Inflammatory macrophage (primary cell): ENCODE results near the gene GATAD2B.
"Not testable (repeated sequence)": the region's sequence is repeated elsewhere in the genome, so short reads cannot be mapped to it uniquely, and the experiment has no call there.

ENCODE experiments used
- DNase-seq, 2 donors: peaks; one replicate each; pipeline ENCODE4 v3.0.0-alpha.2; 2020 to 2022

Gene GATAD2B

DNA sequence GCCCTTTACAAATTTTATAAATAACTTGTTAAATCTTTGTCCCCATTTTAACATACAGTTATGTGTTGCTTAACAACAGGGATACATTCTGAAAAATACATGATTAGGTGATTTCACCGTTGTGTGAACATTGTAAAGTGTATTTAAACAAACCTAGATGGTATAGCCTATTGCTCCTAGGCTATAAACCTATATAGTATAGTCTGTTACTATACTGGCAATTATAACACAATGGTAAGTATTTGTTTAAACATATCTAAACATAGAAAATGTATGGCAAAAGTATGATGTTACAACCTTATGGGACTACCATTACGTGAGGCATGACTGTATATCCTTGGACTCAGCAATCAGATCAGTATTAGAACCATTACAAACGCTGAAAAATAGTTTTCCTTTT is 36.6 kb downstream of the GATAD2B start:
- DNase-seq: no peak

DNA sequence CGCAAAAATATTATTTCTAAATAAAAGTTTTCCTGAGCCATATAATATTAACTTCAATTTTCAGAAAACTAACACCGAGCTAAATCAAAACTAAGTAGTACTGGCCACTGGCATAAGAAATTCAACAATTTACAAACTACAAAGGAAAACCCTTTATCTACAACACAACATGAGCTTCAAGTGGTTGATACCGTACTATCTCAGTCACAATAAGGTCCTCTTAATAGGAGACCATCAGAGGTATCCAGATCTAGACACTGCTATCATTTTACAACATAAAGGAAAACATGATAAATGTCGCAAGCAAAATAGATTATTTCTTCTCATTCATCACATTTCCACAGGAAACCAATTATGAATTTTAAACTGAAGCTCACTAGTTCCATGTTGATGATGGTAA is 39.5 kb downstream of the GATAD2B start:
- no peak for DNase-seq

DNA sequence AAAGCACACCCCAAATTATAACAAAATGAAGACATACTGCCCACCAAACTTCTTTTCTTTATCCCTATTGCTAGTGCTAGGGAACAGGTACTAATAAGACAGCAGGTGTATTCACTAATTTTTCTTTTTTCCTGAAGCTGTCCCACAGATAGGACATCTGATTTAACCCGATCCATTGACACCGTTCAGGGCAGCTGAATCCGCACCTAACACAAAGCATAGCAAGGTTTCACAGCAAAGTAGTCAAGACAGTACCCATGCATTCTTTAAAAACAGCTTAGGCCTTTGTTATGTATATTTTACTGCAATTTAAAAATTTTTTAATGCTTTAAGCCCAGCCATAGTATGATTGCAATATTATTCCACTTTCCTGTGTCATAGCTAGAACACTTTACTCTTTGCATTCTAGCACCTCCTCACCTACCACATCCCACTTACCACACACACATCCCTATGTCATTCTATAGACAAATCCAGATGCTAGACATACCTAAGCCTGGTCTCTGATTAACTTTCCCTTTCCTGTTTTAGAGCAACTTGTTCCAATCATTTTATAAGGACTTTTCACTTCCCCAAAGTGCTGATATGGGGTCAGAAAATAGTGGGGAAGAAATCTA is 40.4 kb downstream of the GATAD2B start:
- DNase-seq: peak in 1 of 2 donors; percentile 31

DNA sequence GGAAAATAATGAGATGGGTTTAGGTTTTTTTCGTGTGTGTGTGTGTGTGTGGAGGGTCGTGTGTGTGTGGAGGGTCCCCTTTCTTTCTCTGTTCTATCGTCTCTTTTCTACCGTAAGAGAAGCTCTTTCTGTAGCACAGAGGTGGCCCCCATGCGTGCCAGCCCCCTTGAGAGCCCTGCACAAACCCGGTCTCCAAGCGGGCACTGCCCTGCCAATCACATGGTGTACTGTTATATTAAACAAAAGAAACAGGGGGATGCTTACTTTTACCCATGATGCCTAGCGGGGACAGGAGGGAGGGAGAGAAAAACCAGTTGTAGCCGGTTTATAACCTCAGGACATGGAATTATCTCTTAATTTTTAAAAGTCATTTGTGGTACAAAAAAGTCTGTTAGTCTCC is 41.0 kb downstream of the GATAD2B start:
- no peak for DNase-seq

DNA sequence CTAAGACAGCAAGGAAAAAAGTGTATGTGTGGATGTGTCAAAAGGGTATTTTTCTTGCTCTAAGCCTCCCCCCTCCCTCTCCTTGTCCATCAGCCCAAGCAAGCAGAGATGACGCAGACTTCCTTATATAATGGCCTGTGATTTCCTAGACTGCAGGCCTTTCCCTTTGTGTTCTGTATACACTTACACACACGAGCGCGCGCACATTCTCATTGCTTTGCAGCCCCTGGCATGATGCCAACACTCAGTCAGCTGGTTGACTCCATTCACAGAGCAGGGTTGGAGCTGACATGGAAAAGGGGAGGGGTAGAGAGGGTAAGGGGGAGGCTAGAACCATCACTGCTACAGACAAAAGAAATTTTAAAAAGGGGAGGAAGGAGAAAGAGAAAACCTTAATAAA is 41.8 kb downstream of the GATAD2B start:
- peak; percentile 79 to 80 for DNase-seq

DNA sequence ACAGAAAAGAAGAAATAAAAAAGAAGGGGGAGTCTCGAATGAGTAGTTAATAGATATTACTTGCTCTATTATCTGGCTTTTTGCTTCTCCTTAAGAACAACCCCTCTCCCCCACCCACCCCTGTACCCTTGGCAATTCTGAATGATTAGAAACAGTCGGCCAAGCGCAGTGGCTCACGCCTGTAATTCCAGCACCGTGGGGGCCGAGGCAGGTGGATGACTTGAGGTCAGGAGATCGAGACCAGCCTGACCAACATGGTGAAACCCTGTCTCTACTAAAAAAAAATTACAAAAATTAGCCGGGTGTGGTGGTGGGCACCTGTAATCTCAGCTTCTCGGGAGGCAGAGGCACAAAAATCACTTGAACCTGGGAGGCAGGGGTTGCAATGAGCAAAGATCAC is 42.7 kb downstream of the GATAD2B start:
- no peak for DNase-seq

DNA sequence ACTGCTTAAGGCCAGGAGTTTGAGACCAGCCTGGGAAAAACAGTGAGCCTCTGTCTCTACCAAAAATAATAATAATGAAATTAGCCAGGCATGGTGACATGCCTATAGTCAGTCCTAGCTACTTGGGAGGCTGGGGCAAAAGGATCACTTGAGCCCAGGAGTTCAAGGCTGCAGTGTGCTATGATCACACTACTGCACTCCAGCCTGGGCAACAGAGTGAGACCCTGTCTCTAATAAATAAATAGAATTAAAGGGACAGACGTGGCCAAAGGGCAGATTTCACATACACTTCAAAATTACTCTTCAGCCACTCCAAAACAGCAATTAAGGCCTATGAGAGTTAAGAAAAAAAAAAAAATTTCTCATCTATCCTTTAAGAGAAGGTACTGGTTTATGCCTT is 45.7 kb downstream of the GATAD2B start:
- no peak for DNase-seq

DNA sequence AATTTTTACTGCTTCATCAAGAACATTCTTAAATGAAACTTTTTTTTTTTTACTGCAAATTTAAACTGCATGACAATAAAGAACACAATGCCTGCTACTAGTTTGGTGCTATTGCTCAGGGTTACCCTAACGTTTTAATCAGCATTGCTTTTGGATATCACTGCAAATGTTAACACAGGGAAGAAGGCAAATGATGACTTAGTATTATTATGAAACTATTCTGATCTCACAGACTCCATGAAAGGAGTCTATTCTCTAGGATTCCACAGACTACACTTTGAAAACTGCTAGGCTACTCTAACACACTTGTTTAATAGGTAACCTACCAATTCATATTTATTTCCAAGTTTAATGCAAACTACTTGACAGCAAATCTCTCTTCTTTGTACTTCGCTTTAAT is 49.8 kb downstream of the GATAD2B start:
- DNase-seq: peak; percentile 6 to 40

DNA sequence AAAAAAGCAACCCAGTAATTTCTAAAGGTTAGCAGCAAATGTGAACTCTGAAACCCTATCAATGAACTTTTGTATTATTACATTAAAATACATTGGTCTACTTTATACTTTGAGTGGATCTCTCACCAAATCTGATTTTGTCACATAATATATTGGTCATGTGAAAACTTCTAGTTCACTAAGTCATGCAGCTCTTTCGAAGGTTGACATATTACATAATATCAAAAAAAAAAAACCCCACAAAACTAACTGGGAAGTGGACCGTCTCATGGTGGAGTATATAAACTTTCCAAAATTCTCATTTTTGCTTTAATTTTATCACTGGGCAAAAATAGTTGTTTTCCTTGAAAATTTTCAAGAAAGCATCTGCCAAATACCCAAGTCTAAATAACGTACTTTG is 50.4 kb downstream of the GATAD2B start:
- peak; percentile 24 to 77 for DNase-seq

DNA sequence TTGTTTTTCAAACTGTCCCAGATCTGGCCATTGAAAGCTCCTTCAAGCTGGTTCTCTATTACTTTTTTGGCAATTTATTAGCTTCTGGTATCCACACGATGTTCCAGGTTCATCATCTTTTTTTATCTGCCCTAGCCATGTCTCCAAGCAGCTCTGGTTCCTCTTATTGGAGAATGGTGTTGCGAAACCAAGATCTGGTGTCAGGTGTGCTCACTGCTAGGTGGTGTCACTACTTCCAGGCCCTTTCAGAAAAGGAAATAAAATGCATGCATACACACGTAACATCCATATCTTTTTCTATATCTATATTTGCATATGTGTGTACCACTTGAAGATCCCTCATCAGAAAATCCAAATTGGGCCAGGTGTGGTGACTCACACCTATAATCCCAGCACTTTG is 53.3 kb downstream of the GATAD2B start:
- DNase-seq: no peak

DNA sequence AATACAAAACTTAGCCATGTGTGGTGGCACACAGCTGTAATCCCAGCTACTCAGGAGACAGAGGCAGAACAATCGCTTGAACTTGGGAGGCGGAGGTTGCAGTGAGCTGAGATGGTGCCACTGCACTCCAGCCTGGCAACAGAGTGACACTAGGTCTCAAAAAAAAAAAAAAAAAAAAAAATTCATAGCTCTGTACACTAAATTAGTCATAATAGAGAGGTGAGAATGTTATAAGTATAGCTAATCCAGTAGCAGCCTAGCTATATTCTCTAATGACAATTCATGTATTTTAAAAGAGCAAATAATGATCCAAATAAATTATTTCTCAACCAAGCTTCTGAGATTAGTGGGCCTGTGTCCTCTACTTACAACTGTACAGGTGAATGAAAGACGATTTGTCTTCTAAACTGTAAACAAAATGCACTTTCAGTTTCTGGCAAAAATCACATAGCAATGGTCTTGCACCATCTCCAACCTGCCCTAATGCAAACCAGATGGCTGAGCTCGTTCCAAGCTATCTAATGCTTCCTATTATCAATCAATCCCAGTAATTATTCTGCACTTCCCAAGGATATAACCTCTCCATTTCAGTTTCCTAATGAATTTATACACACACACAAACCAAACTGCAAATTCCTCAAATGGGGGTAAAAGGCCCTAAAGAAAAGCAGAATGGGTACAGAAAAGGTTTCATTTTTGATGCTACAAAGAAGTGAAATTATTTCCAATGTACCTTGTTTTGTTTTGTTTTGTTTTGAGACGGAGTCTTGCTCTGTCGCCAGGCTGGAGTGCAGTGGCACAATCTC is 56.5 kb downstream of the GATAD2B start:
- DNase-seq: no peak

DNA sequence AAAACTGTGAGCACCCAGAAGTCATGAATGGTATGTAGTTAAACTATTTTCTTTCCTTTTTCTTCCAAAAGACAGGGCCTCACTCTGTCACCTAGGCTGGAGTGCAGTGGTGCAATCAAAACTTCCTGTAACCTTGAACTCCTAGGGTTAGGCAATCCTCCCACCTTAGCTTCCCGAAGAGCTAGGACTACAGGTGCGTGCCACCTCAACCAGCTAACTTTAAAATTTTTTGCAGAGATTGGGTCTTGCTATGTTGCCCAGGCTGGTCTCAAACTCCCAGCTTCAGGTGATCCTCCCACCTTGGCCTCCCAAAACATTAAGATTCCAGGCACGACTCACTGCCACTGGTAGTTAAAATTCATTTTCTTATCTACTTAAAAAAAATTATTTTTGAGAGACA is 62.5 kb downstream of the GATAD2B start:
- DNase-seq: no peak

DNA sequence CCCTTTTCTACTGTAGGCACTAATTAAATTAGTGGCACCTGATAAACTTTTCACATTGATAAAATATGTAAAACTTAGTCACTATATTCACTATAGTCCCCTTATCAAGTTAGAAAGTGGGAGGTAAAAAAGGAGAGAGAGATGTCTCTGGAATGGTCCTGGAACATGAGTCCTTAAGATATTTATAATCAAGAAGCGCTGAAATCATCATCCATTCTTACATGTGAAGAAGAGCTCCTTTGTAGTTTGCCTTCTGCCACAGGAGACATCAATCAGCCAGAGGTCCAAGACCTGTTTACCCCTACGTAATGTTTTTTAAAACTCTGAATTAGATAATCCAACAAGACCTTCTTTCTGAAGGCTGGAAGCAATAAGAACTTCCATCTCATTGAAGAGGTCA is 65.3 kb downstream of the GATAD2B start:
- DNase-seq: no peak

DNA sequence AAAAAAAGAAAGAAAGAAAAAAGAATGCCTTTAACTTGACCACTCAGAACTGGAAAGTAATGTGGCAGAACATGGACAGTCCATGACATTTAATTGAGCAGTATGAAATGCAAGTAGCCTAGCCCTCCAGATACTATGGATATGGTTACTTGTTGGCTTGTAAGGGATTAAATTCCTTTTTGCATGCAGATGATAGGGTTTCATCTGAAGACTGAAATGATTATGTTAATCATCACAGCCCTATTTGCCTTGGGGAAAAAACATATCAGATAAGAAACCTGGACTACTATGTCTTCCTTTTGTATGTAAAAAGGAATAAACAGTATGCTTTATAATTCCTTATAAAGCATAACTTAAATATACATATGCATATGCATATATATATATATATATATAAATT is 66.0 kb downstream of the GATAD2B start:
- DNase-seq: no peak

DNA sequence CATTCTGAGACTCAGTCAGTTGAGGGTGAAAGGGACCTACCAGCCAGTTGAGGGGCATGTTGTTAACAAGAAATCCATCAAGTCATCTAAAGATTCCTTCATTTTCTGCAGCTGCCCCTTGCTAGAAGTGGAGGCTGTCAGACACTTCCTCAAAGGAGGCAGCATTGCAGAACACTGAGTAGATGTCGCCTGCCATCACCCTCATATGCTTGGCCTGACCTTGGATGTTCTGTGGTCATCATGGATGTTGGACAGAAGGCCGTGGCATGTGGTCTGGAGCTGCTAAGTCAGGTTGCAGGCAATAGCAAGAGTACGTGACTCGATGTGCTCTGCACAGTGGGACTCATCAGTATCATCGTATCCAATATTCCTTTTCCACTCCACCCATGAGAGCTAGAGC is 70.6 kb downstream of the GATAD2B start:
- peak; percentile 69 to 89 for DNase-seq

DNA sequence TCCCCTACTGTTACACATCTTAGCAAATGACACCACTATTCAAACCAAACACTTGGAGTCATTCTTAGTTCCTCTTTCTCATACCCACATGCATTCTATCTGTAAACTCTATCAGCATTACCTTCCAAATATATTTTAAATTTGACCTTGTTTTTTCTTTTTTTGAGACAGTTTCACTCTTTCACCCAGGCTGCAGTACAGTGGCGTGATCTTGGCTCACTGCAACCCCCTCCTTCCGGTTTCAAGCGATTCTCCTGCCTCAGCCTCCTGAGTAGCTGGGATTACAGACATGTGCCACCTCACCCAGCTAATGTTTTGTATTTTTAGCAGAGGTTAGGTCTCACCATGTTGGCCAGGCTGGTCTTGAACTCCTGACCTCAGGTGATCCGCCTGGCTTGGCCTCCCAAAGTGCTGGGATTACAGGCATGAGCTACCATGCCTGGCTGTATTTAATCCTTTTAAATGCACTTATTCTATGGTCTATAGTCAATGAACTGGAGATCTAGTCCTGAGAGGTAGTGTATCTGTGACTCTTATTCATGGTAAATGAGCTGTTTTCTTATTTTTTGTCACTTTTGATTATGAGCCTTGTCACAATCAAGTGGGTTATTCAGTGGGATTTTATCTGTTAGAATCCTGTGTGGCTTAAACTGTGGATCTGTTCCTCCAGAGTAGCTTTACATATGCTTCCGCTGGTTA is 73.1 kb downstream of the GATAD2B start:
- peak; percentile 72 to 73 for DNase-seq

DNA sequence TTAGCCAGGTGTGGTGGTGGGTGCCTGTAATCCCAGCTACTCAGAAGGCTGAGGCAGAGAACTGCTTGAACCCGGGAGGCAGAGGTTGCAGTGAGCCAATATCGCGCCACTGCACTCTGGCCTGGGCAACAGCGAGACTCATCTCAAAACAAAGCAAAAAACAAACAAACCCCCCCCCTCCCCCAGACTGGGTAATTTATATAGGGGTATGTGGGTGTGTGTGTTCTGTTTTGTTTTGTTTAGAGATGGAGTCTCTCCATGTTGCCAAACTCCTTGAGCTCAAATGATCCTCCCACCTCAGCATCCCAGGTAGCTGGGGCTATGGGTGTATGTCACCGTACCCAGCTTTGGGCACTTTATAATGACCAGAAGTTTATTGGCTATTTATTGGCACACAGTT is 74.0 kb downstream of the GATAD2B start:
- no peak for DNase-seq

DNA sequence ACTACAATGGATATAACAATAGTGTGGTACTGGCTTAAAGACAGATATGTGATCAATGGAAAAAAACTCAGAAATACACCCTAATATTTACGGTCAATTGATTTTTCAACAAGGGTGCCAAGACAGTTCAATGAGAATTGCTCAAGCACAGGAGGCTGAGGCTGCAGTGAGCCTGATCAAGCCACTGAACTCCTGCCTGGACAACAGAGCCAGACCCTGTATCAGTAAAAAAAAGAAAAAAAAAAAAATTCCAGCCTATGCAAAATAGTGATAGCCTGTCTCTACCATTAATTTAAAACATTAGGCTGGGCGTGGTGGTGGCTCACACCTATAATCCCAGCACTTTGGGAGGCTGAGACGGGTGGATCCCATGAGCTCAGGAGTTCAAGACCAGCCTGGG is 77.6 kb downstream of the GATAD2B start:
- no peak for DNase-seq

DNA sequence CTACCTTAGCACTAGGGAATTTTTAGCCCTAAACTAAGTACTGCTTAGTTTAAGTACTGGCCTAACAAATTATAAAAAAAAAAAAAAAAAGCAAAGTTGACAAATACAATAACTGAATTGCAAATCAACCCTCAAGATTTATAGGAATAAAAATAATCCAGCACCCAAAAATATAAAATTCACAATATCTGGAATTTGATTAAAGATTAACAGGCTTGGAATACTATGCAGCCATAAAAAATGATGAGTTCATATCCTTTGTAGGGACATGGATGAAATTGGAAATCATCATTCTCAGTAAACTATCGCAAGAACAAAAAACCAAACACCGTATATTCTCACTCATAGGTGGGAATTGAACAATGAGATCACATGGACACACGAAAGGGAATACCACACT is 78.4 kb downstream of the GATAD2B start:
- DNase-seq: not testable (repeated sequence)

DNA sequence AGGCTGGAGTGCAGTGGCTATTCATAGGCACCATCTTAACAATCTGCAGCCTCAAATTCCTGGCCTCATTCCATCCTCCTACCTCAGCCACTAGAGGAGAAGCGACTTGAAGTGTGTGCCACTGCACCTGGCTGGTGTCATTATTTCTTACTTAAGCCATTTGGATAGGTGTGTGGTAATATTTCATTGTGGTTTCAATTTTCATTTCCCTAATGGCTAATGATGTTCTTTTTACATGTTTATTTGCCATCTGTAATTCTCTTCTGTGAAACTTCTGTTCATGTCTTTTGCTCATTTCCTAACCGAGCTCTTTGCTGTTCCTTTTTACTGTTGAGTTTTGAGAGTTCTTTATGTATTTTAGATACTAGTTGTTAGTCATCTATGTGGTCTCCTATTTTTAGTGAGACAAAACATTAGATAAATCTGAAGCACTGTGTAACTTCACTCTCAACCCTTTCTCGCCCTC is 80.7 kb downstream of the GATAD2B start:
- no peak for DNase-seq

DNA sequence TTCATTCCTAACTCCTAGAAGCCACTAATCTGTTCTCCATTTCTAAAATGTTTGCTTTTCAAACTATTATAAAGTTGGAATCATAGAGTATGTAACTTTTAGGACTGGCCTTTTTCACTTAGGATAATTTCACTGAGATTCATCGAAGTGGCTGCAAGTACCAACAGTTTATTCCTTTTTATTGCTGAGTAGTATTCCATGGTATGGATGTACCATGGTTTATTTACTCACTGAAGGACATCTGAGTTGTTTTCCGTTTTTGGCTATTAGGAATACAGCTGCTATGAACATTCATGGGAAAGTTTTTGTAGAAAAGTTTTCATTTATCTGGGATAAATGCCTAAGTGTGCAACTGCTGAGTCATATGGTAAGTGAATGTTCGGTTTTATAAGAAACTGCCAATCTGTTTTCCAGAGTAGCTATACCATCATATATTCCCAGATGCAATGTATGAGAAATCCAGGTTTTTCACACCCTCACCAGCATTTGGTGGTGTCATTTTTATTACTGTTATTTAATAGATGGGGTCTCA is 81.2 kb downstream of the GATAD2B start:
- DNase-seq: no peak

DNA sequence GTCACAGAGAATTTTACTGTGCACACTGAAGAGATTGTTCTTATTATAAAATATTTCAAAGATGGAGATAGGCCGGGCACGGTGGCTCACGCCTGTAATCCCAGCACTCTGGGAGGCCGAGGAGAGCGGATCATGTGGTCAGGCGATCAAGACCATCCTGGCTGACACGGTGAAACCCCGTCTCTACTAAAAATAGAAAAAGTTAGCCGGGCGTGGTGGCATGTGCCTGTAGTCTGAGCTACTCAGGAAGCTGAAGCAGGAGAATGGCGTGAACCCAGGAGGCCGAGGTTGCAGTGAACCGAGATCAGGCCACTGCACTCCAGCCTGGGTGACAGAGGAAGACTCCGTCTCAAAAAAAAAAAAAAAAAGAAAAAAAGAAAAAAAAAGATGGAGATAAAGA is 82.0 kb downstream of the GATAD2B start:
- DNase-seq: not testable (repeated sequence)

DNA sequence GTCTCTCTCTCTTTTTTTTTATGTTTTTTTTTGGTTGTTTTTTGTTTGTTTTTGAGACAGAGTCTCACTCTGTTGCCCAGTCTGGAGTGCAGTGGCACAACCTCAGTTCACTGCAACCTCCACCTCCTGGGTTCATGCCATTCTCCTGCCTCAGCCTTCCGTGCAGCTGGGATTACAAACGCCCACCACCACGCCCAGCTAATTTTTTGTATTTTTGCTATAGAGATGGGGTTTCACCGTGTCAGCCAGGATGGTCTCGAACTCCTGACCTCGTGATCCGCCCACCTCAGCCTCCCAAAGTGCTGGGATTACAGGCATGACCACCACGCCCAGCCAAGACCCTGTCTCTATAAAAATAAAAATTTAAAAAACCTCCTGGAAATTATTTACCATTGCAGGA is 88.8 kb downstream of the GATAD2B start:
- DNase-seq: not testable (repeated sequence)

DNA sequence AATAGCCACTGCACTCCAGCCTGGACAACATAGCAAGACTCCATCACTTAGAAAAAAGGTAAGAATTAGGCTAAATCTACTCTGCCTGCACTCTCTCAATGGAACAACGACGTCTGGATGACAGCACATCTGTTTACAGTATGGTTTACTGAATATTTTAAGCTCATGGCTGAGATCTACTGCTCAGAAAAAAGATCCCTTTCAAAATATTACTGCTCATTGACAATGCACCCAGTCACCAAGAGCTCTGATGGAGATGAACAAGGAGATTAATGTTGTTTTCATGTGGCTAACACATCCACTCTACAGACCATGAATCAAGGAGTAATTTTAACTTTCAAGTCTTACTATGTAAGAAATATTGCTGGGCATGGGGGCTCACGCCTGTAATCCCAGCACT is 89.6 kb downstream of the GATAD2B start:
- DNase-seq: no peak
